Hepatocyte (in vitro differentiated cells): Measurements from ENCODE around the gene KIF6.

Source experiments
- CTCF ChIP-seq: fragments of 200-600 bp; sonication (generic); IDR thresholded peaks from 2 replicates; pipeline ENCODE4 v1.5.1; 2016; ENCODE audit warnings: antibody characterized with exemption, mild to moderate bottlenecking; ENCODE audit not compliant: poor library complexity
- EZH2 ChIP-seq: fragments of 200-600 bp; sonication (generic); IDR thresholded peaks from 2 replicates; pipeline ENCODE4 v1.6.1; 2016; ENCODE audit warnings: antibody characterized with exemption, mild to moderate bottlenecking, borderline replicate concordance
- EZH2phosphoT487 ChIP-seq: fragments of 200-600 bp; sonication (generic); IDR thresholded peaks from one replicate; pipeline ENCODE4 v1.6.1; 2018; ENCODE audit warnings: antibody characterized with exemption, mild to moderate bottlenecking, low read depth, moderate library complexity; ENCODE audit not compliant: unreplicated experiment, severe bottlenecking

GRCh38 chr6:39466631-39467030 lies 258.6 kb downstream of the KIF6 start:
- TF ChIP-seq CTCF, result no peak
- TF ChIP-seq EZH2phosphoT487, result no peak
- no peak for TF ChIP-seq EZH2
